T47D (cell line): ENCODE data around the gene TRPT1.

Source experiments
- DNase-seq, 2 experiments: peaks; one replicate each; pipeline versions ENCODE4 v3.0.0 to v3.0.0-alpha.2; 2011 to 2012; ENCODE audit warnings: low read depth in 1 of 2, low spot score in 1 of 2
- JUND ChIP-seq: IDR thresholded peaks from 2 replicates; pipeline ENCODE4 v1.6.1; 2012; ENCODE audit warnings: low read depth
- in situ Hi-C: cut with HindIII; loops from 2 replicates; pipeline ENCODE4 v1.10.0; 2016; ENCODE audit warnings: low sequenced_read_pairs, low pct_unique_long_range_greater_than_20kb

Gene TRPT1

GRCh38 chr11:64245797-64246620, 20.0 kb upstream of the TRPT1 start:
- peak; percentile 67 to 81 for DNase-seq
- in situ Hi-C loops: no loop called here
- TF ChIP-seq JUND: no peak

GRCh38 chr11:64245401-64245796, 19.4 kb upstream of the TRPT1 start:
- no peak for TF ChIP-seq JUND
- DNase-seq: peak in 1 of 2 experiments; percentile 51
- in situ Hi-C loops: no loop called here

- DNase-seq: no peak
- TF ChIP-seq JUND: no peak
- in situ Hi-C loops: no loop called here
Observed at GRCh38 chr11:64244966-64245365, 19.0 kb upstream of the TRPT1 start.

GRCh38 chr11:64244107-64244506, 18.1 kb upstream of the TRPT1 start:
- in situ Hi-C loops: no loop called here
- no peak for TF ChIP-seq JUND

GRCh38 chr11:64243236-64243854, 17.4 kb upstream of the TRPT1 start:
- TF ChIP-seq JUND: no peak
- in situ Hi-C loops: no loop called here
- no peak for DNase-seq

More at GRCh38 chr11:64244107-64244506, 18.1 kb upstream of the TRPT1 start:
- no peak for DNase-seq

- in situ Hi-C loops: no loop called here
- TF ChIP-seq JUND: no peak
- peak in 1 of 2 experiments; percentile 100 for DNase-seq
Observed at GRCh38 chr11:64241491-64242374, 15.7 kb upstream of the TRPT1 start.

GRCh38 chr11:64241241-64241490, 15.2 kb upstream of the TRPT1 start:
- in situ Hi-C loops: no loop called here
- TF ChIP-seq JUND: no peak
- peak in 1 of 2 experiments; percentile 90 for DNase-seq

GRCh38 chr11:64240435-64241240, 14.7 kb upstream of the TRPT1 start, which contains the start of gene FKBP2:
Gene FKBP2 (plus strand): TSS chr11:64241095. CDS start chr11:64242388, 1,293 bp downstream.
- peak; percentile 93 to 99 for DNase-seq
- in situ Hi-C loops: no loop called here
- no peak for TF ChIP-seq JUND

GRCh38 chr11:64239662-64240434, 13.9 kb upstream of the TRPT1 start:
- in situ Hi-C loops: no loop called here
- DNase-seq: no peak
- TF ChIP-seq JUND: no peak

GRCh38 chr11:64238999-64239398, 13.0 kb upstream of the TRPT1 start:
- no peak for DNase-seq
- in situ Hi-C loops: no loop called here
- no peak for TF ChIP-seq JUND

GRCh38 chr11:64238076-64238475, 12.1 kb upstream of the TRPT1 start:
- TF ChIP-seq JUND: no peak
- DNase-seq: no peak
- in situ Hi-C loops: no loop called here

- TF ChIP-seq JUND: no peak
- in situ Hi-C loops: no loop called here
- DNase-seq: peak; percentile 81 to 99
Observed at GRCh38 chr11:64237484-64237951, 11.5 kb upstream of the TRPT1 start.
